Measurements from ENCODE around the gene CST7.

Gene CST7

GRCh38 chr20:24933266-24933908 is 15.7 kb upstream of the CST7 start:
- no peak overlapping the region for H3K27ac Mint-ChIP-seq
- H3K4me1 Mint-ChIP-seq: no peaks in the 10 kb centered on the region
- H3K4me3 Mint-ChIP-seq: no peak overlapping the region
- TF ChIP-seq CTCF (IDR thresholded peaks at IDR 0.05): no peak
- DNase-seq: no peak
- peaks cover 4% of the 10 kb centered on the region for H3K27me3 Mint-ChIP-seq (ENCODE audit: low read depth, poor library complexity)
- H3K9me3 Mint-ChIP-seq: no peaks in the 10 kb centered on the region
- no peaks in the 10 kb centered on the region for H3K36me3 Mint-ChIP-seq (ENCODE audit: low read depth)

- no peaks in the 10 kb centered on the region for H3K4me1 Mint-ChIP-seq
- H3K36me3 Mint-ChIP-seq (ENCODE audit: low read depth): no peaks in the 10 kb centered on the region
- no peak for TF ChIP-seq CTCF (IDR thresholded peaks at IDR 0.05)
- DNase-seq: no peak
- no peak overlapping the region for H3K4me3 Mint-ChIP-seq
- no peaks in the 10 kb centered on the region for H3K9me3 Mint-ChIP-seq
- H3K27me3 Mint-ChIP-seq (ENCODE audit: low read depth, poor library complexity): peaks cover 4% of the 10 kb centered on the region
- no peak overlapping the region for H3K27ac Mint-ChIP-seq
Observed at GRCh38 chr20:24934101-24934661, 14.9 kb upstream of the CST7 start.

GRCh38 chr20:24934716-24935115 is 14.4 kb upstream of the CST7 start:
- H3K27me3 Mint-ChIP-seq (ENCODE audit: low read depth, poor library complexity): peaks cover 4% of the 10 kb centered on the region
- H3K36me3 Mint-ChIP-seq (ENCODE audit: low read depth): no peaks in the 10 kb centered on the region
- H3K4me1 Mint-ChIP-seq: no peaks in the 10 kb centered on the region
- DNase-seq: no peak
- no peak for TF ChIP-seq CTCF (IDR thresholded peaks at IDR 0.05)
- H3K9me3 Mint-ChIP-seq: no peaks in the 10 kb centered on the region
- H3K4me3 Mint-ChIP-seq: no peak overlapping the region
- no peak overlapping the region for H3K27ac Mint-ChIP-seq

GRCh38 chr20:24935140-24935539 is 13.9 kb upstream of the CST7 start:
- TF ChIP-seq CTCF (IDR thresholded peaks at IDR 0.05): no peak
- Mint-ChIP-seq H3K27me3 (ENCODE audit: low read depth, poor library complexity) (peaks cover 4% of the 10 kb centered on the region), H3K4me3 (no peak overlapping the region), H3K4me1 (no peaks in the 10 kb centered on the region), H3K9me3 (peaks cover 1% of the 10 kb centered on the region), H3K27ac (no peak overlapping the region), H3K36me3 (ENCODE audit: low read depth) (no peaks in the 10 kb centered on the region)
- DNase-seq: no peak

GRCh38 chr20:24935766-24936525 is 13.1 kb upstream of the CST7 start:
- H3K36me3 Mint-ChIP-seq (ENCODE audit: low read depth): no peaks in the 10 kb centered on the region
- DNase-seq: no peak
- H3K4me1 Mint-ChIP-seq: no peaks in the 10 kb centered on the region
- no peak for TF ChIP-seq CTCF (IDR thresholded peaks at IDR 0.05)
- peaks cover 9% of the 10 kb centered on the region for H3K27me3 Mint-ChIP-seq (ENCODE audit: low read depth, poor library complexity)
- H3K4me3 Mint-ChIP-seq: no peak overlapping the region
- H3K9me3 Mint-ChIP-seq: peaks cover 9% of the 10 kb centered on the region
- H3K27ac Mint-ChIP-seq: no peak overlapping the region
